Right atrium auricular region (tissue), 2 donors: ENCODE results near the gene PDS5A. TPM values are rescaled to one million over a fixed set of nuclear protein-coding genes. Genes with fewer than 3 reads are reported as not detected.
"Not testable (repeated sequence)": the region's sequence is repeated elsewhere in the genome, so short reads cannot be mapped to it uniquely, and the experiment has no call there.

Source experiments
- DNase-seq: peaks from one replicate; pipeline ENCODE4 v3.0.0-alpha.2; 2019; ENCODE audit warnings: low spot score
- H3K27ac ChIP-seq, 2 donors: fragments of 200-600 bp; sonication (generic); 1 replicate in 1 of 2; 2 replicates in 1 of 2; pipeline ENCODE4 v1.5.1; 2016 to 2019
- H3K27me3 ChIP-seq, 2 donors: fragments of 200-600 bp; sonication (generic); one replicate each; pipeline versions ENCODE4 v1.5.1 to v1.6.0; 2017 to 2019
- H3K36me3 ChIP-seq: fragments of 200-600 bp; sonication (generic); one replicate; pipeline ENCODE4 v1.5.1; 2016
- H3K4me1 ChIP-seq, 2 donors: fragments of 200-600 bp; sonication (generic); one replicate each; pipeline versions ENCODE4 v1.5.1 to v1.6.0; 2017 to 2019
- H3K4me3 ChIP-seq, 2 donors: fragments of 200-600 bp; sonication (generic); 1 replicate in 1 of 2; 2 replicates in 1 of 2; pipeline ENCODE4 v1.5.1; 2017 to 2019; ENCODE audit warnings: mild to moderate bottlenecking in 1 of 2, moderate library complexity in 1 of 2
- H3K9me3 ChIP-seq, 2 donors: fragments of 200-600 bp; sonication (generic); one replicate each; pipeline ENCODE4 v1.5.1; 2019
- CTCF ChIP-seq, 2 donors: fragments of 200-600 bp; sonication (generic); IDR thresholded peaks; one replicate each; pipeline ENCODE4 v1.5.1; 2019; ENCODE audit warnings: antibody characterized with exemption in 2 of 2
- total RNA-seq, 2 donors: library from RNA; depleted of rRNA; stranded (reverse); fragments of >200 nt; gene quantifications; one replicate each; pipeline ENCODE4 v1.1.0, GENCODE V29; 2016

Gene PDS5A
- total RNA-seq, 2 donors from 2014 or later, result 29.5 to 30.3 TPM

- TF ChIP-seq CTCF (IDR thresholded peaks at IDR 0.05), result no peak
- Histone ChIP-seq H3K36me3 (no peaks in the 10 kb centered on the region), H3K27me3 (no peaks in the 10 kb centered on the region), H3K27ac (no peak overlapping the region), H3K4me3 (no peak overlapping the region), H3K9me3 (no peaks in the 10 kb centered on the region), H3K4me1 (no peaks in the 10 kb centered on the region)
- no peak for DNase-seq
These were observed 163.1 kb downstream of the PDS5A start for GRCh38 chr4:39814403-39815185.

GRCh38 chr4:39813761-39814160 lies 163.9 kb downstream of the PDS5A start:
- H3K27ac ChIP-seq, H3K36me3 ChIP-seq, DNase-seq, H3K9me3 ChIP-seq, H3K4me1 ChIP-seq, H3K27me3 ChIP-seq, H3K4me3 ChIP-seq: not testable (repeated sequence)

GRCh38 chr4:39813033-39813432 lies 164.7 kb downstream of the PDS5A start:
- not testable (repeated sequence) for DNase-seq, H3K4me1 ChIP-seq, H3K27ac ChIP-seq, H3K27me3 ChIP-seq, H3K4me3 ChIP-seq, H3K36me3 ChIP-seq, H3K9me3 ChIP-seq

GRCh38 chr4:39812500-39812899 lies 165.2 kb downstream of the PDS5A start:
- DNase-seq, result no peak
- no peak overlapping the region for H3K27ac ChIP-seq
- H3K36me3 ChIP-seq, result no peaks in the 10 kb centered on the region
- H3K9me3 ChIP-seq, result no peaks in the 10 kb centered on the region
- H3K27me3 ChIP-seq, result no peaks in the 10 kb centered on the region
- no peak for TF ChIP-seq CTCF (IDR thresholded peaks at IDR 0.05)
- no peaks in the 10 kb centered on the region for H3K4me1 ChIP-seq
- H3K4me3 ChIP-seq, result no peak overlapping the region

GRCh38 chr4:39808231-39808749 lies 169.4 kb downstream of the PDS5A start:
- Histone ChIP-seq H3K27me3 (no peaks in the 10 kb centered on the region), H3K9me3 (no peaks in the 10 kb centered on the region), H3K27ac (no peak overlapping the region), H3K4me3 (no peak overlapping the region), H3K36me3 (no peaks in the 10 kb centered on the region), H3K4me1 (no peaks in the 10 kb centered on the region)
- DNase-seq, result no peak
- no peak for TF ChIP-seq CTCF (IDR thresholded peaks at IDR 0.05)

GRCh38 chr4:39802005-39802404 lies 175.7 kb downstream of the PDS5A start:
- no peak for DNase-seq
- Histone ChIP-seq H3K36me3 (no peaks in the 10 kb centered on the region), H3K4me1 (no peaks in the 10 kb centered on the region), H3K27me3 (no peaks in the 10 kb centered on the region), H3K9me3 (no peaks in the 10 kb centered on the region), H3K27ac (no peak overlapping the region), H3K4me3 (no peak overlapping the region)
- no peak for TF ChIP-seq CTCF (IDR thresholded peaks at IDR 0.05)

- H3K27me3 ChIP-seq, H3K9me3 ChIP-seq, H3K27ac ChIP-seq, H3K4me1 ChIP-seq, H3K4me3 ChIP-seq, H3K36me3 ChIP-seq, DNase-seq: not testable (repeated sequence)
These were observed 184.7 kb downstream of the PDS5A start for GRCh38 chr4:39792976-39793375.
